GM12878 (cell line): Measurements from ENCODE around the gene SLC39A11. TPM values are rescaled to one million over a fixed set of nuclear protein-coding genes. Genes with fewer than 3 reads are reported as not detected.
A peak's percentile ranks its signal among the peaks of the same experiment; 100 is the strongest.

ENCODE experiments used
- BHLHE40 ChIP-seq, 2 experiments: fragments of 450-650 bp in 1 of 2; IDR thresholded peaks; 2 replicates each; pipeline ENCODE4 v1.6.1; 2011 to 2017; ENCODE audit warnings: low read depth in 2 of 2, borderline replicate concordance in 1 of 2, improper control_type of control experiment in 1 of 2, low read length in 1 of 2, mild to moderate bottlenecking in 1 of 2
- EP300 ChIP-seq, 2 experiments: fragments of 150-350 bp in 1 of 2; IDR thresholded peaks; 2 replicates each; pipeline ENCODE4 v1.6.1; 2011 to 2012; ENCODE audit warnings: low read depth in 2 of 2, low read length in 2 of 2, borderline replicate concordance in 1 of 2, improper control_type of control experiment in 1 of 2, inconsistent platforms in 1 of 2; ENCODE audit not compliant: control insufficient read depth in 1 of 2
- ESRRA ChIP-seq: IDR thresholded peaks from 2 replicates; pipeline ENCODE4 v1.6.1; 2012; ENCODE audit warnings: mild to moderate bottlenecking, low read length, improper control_type of control experiment
- GATAD2B ChIP-seq: fragments of 450-650 bp; conservative IDR thresholded peaks from 2 replicates; pipeline ENCODE4 v1.6.1; 2017; ENCODE audit warnings: low read depth, mild to moderate bottlenecking, moderate library complexity
- IKZF2 ChIP-seq, 2 experiments: fragments of 450-650 bp; IDR thresholded peaks; 2 replicates each; pipeline ENCODE4 v1.6.1; 2017; ENCODE audit warnings: mild to moderate bottlenecking in 2 of 2, moderate library complexity in 2 of 2
- MTA2 ChIP-seq: fragments of 450-650 bp; IDR thresholded peaks from 2 replicates; pipeline ENCODE4 v1.6.1; 2016; ENCODE audit warnings: low read depth, mild to moderate bottlenecking, moderate library complexity
- MYC ChIP-seq: IDR thresholded peaks from 2 replicates; pipeline ENCODE4 v1.6.1; 2011; ENCODE audit warnings: mild to moderate bottlenecking, low read length, moderate library complexity, inconsistent platforms; ENCODE audit not compliant: insufficient read depth, insufficient replicate concordance, insufficient read length, severe bottlenecking
- PAX5 ChIP-seq: IDR thresholded peaks from 2 replicates; pipeline ENCODE4 v1.6.1; 2011; ENCODE audit warnings: low read depth, low read length, borderline replicate concordance
- POLR2A ChIP-seq: IDR thresholded peaks from 2 replicates; pipeline ENCODE4 v1.6.1; 2011; ENCODE audit warnings: low read depth, mild to moderate bottlenecking, low read length
- PRDM15 ChIP-seq: fragments of 450-650 bp; formaldehyde crosslinking; IDR thresholded peaks from 2 replicates; pipeline ENCODE4 v1.4.0; 2020; ENCODE audit warnings: mild to moderate bottlenecking, moderate library complexity
- SMARCA5 ChIP-seq: fragments of 450-650 bp; IDR thresholded peaks from 2 replicates; pipeline ENCODE4 v1.6.1; 2017; ENCODE audit warnings: mild to moderate bottlenecking
- SMC3 ChIP-seq: IDR thresholded peaks from 2 replicates; pipeline ENCODE4 v1.6.1; 2011; ENCODE audit warnings: low read length, improper control_type of control experiment, borderline replicate concordance
- SREBF1 ChIP-seq: IDR thresholded peaks from 2 replicates; pipeline ENCODE4 v1.6.1; 2012; ENCODE audit warnings: mild to moderate bottlenecking, low read length
- TCF12 ChIP-seq: IDR thresholded peaks from 2 replicates; pipeline ENCODE4 v1.6.1; 2011; ENCODE audit warnings: low read depth, mild to moderate bottlenecking, low read length
- ZBED1 ChIP-seq: IDR thresholded peaks from 2 replicates; pipeline ENCODE4 v1.6.1; 2016; ENCODE audit warnings: borderline replicate concordance
- ZNF687 ChIP-seq: fragments of 450-650 bp; IDR thresholded peaks from 2 replicates; pipeline ENCODE4 v1.6.1; 2017; ENCODE audit warnings: mild to moderate bottlenecking, moderate library complexity
- ZSCAN29 ChIP-seq: fragments of 450-650 bp; IDR thresholded peaks from 2 replicates; pipeline ENCODE4 v1.6.1; 2017; ENCODE audit warnings: mild to moderate bottlenecking, moderate library complexity
- polyA plus RNA-seq, 11 experiments: library from polyadenylated mRNA; depleted of rRNA in 4 of 11; unstranded in 6 of 11; stranded (reverse) in 5 of 11; fragments of >200 nt; fragmentation: Nextera tagmentation in 4 of 11; fragmentation: Illumina TruSeq in 1 of 11; extraction: Ambion mirVana in 4 of 11; extraction: Trizol in 1 of 11; gene quantifications; 1 replicate in 1 of 11; 2 replicates in 10 of 11; pipeline versions ENCODE4 v1.2.1 to v1.2.3, GENCODE V29; 2011 to 2016; ENCODE audit warnings: inconsistent platforms in 2 of 11, missing spikeins in 2 of 11, low read depth in 1 of 11
- total RNA-seq, 4 experiments: library from RNA; depleted of rRNA in 3 of 4; stranded (reverse); fragments of >200 nt in 3 of 4; fragmentation: Illumina TruSeq in 1 of 4; extraction: Trizol in 1 of 4; gene quantifications; 2 replicates each; pipeline versions ENCODE4 v1.2.1 to v1.2.3, GENCODE V29; 2013 to 2021
- TF ChIP-seq, protein P1 (sequence below): IDR thresholded peaks from 2 replicates; pipeline ENCODE4 v1.6.1; 2011; ENCODE audit warnings: borderline replicate concordance, low read depth, mild to moderate bottlenecking, moderate library complexity, mixed read lengths, low read length; ENCODE audit not compliant: insufficient read depth; ENCODE audit errors: extremely low read length
- TF ChIP-seq, protein P2 (sequence below): fragments of 450-650 bp; IDR thresholded peaks from 2 replicates; pipeline ENCODE4 v1.6.1; 2016; ENCODE audit warnings: mild to moderate bottlenecking

The SLC39A11 gene
- total and polyA plus RNA-seq, 10 of the 15 experiments (the other 5 are each of a cell fraction or from before 2014, with no cell fraction given), result 8.6 to 23.8 (median 14.0) TPM

DNA sequence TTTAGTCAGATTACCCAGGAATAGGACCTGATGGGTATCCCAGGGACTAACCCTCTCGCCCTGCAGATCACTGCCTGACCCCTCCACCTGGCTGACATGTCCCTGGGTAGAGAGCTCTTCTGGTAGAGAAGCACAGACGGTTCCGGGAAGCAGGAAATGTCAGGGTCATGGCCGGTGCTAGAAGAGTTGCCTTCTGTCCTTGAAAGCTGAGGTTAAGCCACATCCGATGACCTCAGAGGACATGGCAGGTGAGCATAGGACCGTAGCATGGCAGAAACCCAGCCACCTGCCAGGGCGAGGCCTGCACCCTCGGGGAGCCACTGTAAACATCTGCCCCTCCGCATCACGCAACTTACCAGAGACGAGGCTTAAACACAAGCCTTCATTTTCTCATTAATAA is 488.0 kb downstream of the SLC39A11 start (continued):
- TF ChIP-seq ZSCAN29, result no peak
- TF ChIP-seq, protein P1, sequence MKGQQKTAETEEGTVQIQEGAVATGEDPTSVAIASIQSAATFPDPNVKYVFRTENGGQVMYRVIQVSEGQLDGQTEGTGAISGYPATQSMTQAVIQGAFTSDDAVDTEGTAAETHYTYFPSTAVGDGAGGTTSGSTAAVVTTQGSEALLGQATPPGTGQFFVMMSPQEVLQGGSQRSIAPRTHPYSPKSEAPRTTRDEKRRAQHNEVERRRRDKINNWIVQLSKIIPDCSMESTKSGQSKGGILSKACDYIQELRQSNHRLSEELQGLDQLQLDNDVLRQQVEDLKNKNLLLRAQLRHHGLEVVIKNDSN, result no peak
- no peak for TF ChIP-seq POLR2A
- no peak for TF ChIP-seq SREBF1
- no peak for TF ChIP-seq SMC3
- TF ChIP-seq PRDM15 (CRISPR knock-in tag), result no peak
- TF ChIP-seq BHLHE40 (IDR thresholded peaks at IDR 0.05; ENCODE audit: borderline replicate concordance in 1 of 2, low read depth in 2 of 2, low read length in 1 of 2), result peak; percentile 31 to 79; a peak in 3 of 4 replicates
- no peak for TF ChIP-seq MYC
- TF ChIP-seq MTA2, result peak; percentile 46; the same call in 1 of the 2 replicates
- no peak for TF ChIP-seq SMARCA5
- peak; percentile 53 to 75; a peak in 3 of 4 replicates for TF ChIP-seq IKZF2 (IDR thresholded peaks at IDR 0.05)
- TF ChIP-seq TCF12, result peak; percentile 74; the same call in 1 of the 2 replicates
- TF ChIP-seq PAX5, result peak; percentile 27; the same call in 1 of the 2 replicates
- TF ChIP-seq GATAD2B, result peak; percentile 60; the same call in 1 of the 2 replicates
- TF ChIP-seq ZNF687, result peak; percentile 99
- TF ChIP-seq ESRRA, result no peak
- TF ChIP-seq, protein P2, sequence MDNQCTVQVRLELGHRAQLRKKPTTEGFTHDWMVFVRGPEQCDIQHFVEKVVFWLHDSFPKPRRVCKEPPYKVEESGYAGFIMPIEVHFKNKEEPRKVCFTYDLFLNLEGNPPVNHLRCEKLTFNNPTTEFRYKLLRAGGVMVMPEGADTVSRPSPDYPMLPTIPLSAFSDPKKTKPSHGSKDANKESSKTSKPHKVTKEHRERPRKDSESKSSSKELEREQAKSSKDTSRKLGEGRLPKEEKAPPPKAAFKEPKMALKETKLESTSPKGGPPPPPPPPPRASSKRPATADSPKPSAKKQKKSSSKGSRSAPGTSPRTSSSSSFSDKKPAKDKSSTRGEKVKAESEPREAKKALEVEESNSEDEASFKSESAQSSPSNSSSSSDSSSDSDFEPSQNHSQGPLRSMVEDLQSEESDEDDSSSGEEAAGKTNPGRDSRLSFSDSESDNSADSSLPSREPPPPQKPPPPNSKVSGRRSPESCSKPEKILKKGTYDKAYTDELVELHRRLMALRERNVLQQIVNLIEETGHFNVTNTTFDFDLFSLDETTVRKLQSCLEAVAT, result 0 out of 2 replicates have a peak, but pooled peaks have one; percentile 45
- TF ChIP-seq EP300 (IDR thresholded peaks at IDR 0.05; ENCODE audit: borderline replicate concordance in 1 of 2, control insufficient read depth in 1 of 2, low read depth in 2 of 2, low read length in 2 of 2), result peak; percentile 43 to 62; a peak in 3 of 4 replicates
- no peak for TF ChIP-seq ZBED1
